Hepatocyte (in vitro differentiated cells): ENCODE results near the gene DGCR2.
A peak's percentile ranks its signal among the peaks of the same experiment; 100 is the strongest.

ENCODE experiments used
- CTCF ChIP-seq: fragments of 200-600 bp; sonication (generic); IDR thresholded peaks from 2 replicates; pipeline ENCODE4 v1.5.1; 2016; ENCODE audit warnings: antibody characterized with exemption, mild to moderate bottlenecking; ENCODE audit not compliant: poor library complexity
- EZH2phosphoT487 ChIP-seq: fragments of 200-600 bp; sonication (generic); IDR thresholded peaks from one replicate; pipeline ENCODE4 v1.6.1; 2018; ENCODE audit warnings: antibody characterized with exemption, mild to moderate bottlenecking, low read depth, moderate library complexity; ENCODE audit not compliant: unreplicated experiment, severe bottlenecking

GRCh38 chr22:19105867-19106802 lies 16.1 kb downstream of the DGCR2 start:
- TF ChIP-seq CTCF, result peak; percentile 15
- no peak for TF ChIP-seq EZH2phosphoT487
